KMS-11 (cell line): ENCODE results near the gene HK1.

Source experiments
- H2AFZ ChIP-seq: fragments of 200-600 bp; sonication (generic); 2 replicates; pipeline ENCODE4 v1.6.1; 2016; ENCODE audit warnings: antibody characterized with exemption, mixed run types, low read depth
- H3K27ac ChIP-seq: fragments of 200-600 bp; sonication (generic); 2 replicates; pipeline ENCODE4 v1.6.1; 2016; ENCODE audit warnings: mild to moderate bottlenecking, mixed run types
- H3K27me3 ChIP-seq: fragments of 200-600 bp; sonication (generic); 2 replicates; pipeline ENCODE4 v1.6.1; 2017; ENCODE audit warnings: mild to moderate bottlenecking, low read depth, mixed run types, moderate library complexity; ENCODE audit not compliant: insufficient read depth
- H3K36me3 ChIP-seq: fragments of 200-600 bp; sonication (generic); 2 replicates; pipeline ENCODE4 v1.6.1; 2017; ENCODE audit warnings: mild to moderate bottlenecking, mixed run types; ENCODE audit not compliant: insufficient read depth
- H3K4me1 ChIP-seq: fragments of 200-600 bp; sonication (generic); 2 replicates; pipeline ENCODE4 v1.6.1; 2016; ENCODE audit warnings: mild to moderate bottlenecking, low read depth, mixed run types; ENCODE audit not compliant: poor library complexity, severe bottlenecking
- H3K4me2 ChIP-seq: fragments of 200-600 bp; sonication (generic); 2 replicates; pipeline ENCODE4 v1.7.0; 2016; ENCODE audit warnings: mild to moderate bottlenecking, mixed run types
- H3K4me3 ChIP-seq: fragments of 200-600 bp; sonication (generic); IDR thresholded peaks from 2 replicates; pipeline ENCODE4 v1.6.1; 2017; ENCODE audit warnings: low read depth, low read length, mixed read lengths; ENCODE audit not compliant: insufficient read depth
- H3K79me2 ChIP-seq: fragments of 200-600 bp; sonication (generic); 2 replicates; pipeline ENCODE4 v1.6.1; 2016; ENCODE audit warnings: low read depth, mixed run types; ENCODE audit not compliant: insufficient read depth
- H3K9ac ChIP-seq: fragments of 200-600 bp; sonication (generic); 2 replicates; pipeline ENCODE4 v1.6.1; 2016; ENCODE audit warnings: mild to moderate bottlenecking, mixed run types
- H4K20me1 ChIP-seq: fragments of 200-600 bp; sonication (generic); 2 replicates; pipeline ENCODE4 v1.6.1; 2016; ENCODE audit warnings: mild to moderate bottlenecking, mixed run types; ENCODE audit not compliant: insufficient read depth
- TF ChIP-seq, protein P1 (sequence below): fragments of 200-600 bp; sonication (generic); conservative IDR thresholded peaks from 2 replicates; pipeline ENCODE4 v1.6.1; 2017; ENCODE audit warnings: low read depth, mild to moderate bottlenecking, antibody characterized with exemption, low read length, moderate library complexity, mixed read lengths

The HK1 gene

GRCh38 chr10:69242852-69243212 is 35.5 kb upstream of the HK1 start:
- TF ChIP-seq, protein P1, sequence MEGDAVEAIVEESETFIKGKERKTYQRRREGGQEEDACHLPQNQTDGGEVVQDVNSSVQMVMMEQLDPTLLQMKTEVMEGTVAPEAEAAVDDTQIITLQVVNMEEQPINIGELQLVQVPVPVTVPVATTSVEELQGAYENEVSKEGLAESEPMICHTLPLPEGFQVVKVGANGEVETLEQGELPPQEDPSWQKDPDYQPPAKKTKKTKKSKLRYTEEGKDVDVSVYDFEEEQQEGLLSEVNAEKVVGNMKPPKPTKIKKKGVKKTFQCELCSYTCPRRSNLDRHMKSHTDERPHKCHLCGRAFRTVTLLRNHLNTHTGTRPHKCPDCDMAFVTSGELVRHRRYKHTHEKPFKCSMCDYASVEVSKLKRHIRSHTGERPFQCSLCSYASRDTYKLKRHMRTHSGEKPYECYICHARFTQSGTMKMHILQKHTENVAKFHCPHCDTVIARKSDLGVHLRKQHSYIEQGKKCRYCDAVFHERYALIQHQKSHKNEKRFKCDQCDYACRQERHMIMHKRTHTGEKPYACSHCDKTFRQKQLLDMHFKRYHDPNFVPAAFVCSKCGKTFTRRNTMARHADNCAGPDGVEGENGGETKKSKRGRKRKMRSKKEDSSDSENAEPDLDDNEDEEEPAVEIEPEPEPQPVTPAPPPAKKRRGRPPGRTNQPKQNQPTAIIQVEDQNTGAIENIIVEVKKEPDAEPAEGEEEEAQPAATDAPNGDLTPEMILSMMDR, result no peak
- H3K9ac ChIP-seq, result no peak overlapping the region
- no peak overlapping the region for H3K4me3 ChIP-seq
- H3K27ac ChIP-seq, result no peak overlapping the region
- no peak overlapping the region for H3K4me2 ChIP-seq
- peaks cover 1% of the 10 kb centered on the region for H3K4me1 ChIP-seq
- no peaks in the 10 kb centered on the region for H3K79me2 ChIP-seq
- no peaks in the 10 kb centered on the region for H3K27me3 ChIP-seq
- H4K20me1 ChIP-seq, result no peaks in the 10 kb centered on the region
- H3K36me3 ChIP-seq, result no peaks in the 10 kb centered on the region
- H2AFZ ChIP-seq, result no peak overlapping the region

DNA sequence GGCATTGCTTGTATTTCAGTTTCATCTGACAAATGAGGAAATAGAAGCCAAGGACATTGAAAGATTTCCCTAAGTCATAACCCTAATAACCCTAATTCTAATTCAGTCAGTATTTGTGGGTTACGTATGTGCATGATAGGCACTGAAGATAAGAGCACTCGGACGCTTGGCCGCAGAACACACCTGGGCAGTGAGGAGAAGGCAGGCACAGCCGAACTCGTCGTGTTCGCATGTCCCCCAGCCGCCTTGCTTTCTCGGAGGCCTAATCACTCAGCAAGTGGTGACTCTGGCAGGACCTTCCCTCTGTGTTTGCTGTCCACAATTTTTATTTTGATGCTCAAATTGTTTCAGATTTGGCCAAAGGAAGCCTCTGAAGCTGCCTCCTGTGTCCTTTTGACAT is 34.5 kb upstream of the HK1 start:
- no peak overlapping the region for H3K4me2 ChIP-seq
- no peak overlapping the region for H3K27ac ChIP-seq
- TF ChIP-seq, protein P1, result no peak
- no peaks in the 10 kb centered on the region for H3K79me2 ChIP-seq
- no peaks in the 10 kb centered on the region for H3K36me3 ChIP-seq
- H3K4me3 ChIP-seq, result no peak overlapping the region
- no peak overlapping the region for H2AFZ ChIP-seq
- no peaks in the 10 kb centered on the region for H3K27me3 ChIP-seq
- no peak overlapping the region for H3K9ac ChIP-seq
- H3K4me1 ChIP-seq, result no peaks in the 10 kb centered on the region
- no peaks in the 10 kb centered on the region for H4K20me1 ChIP-seq

- Histone ChIP-seq H2AFZ (no peak overlapping the region), H3K4me1 (no peaks in the 10 kb centered on the region), H3K79me2 (no peaks in the 10 kb centered on the region), H3K27me3 (no peaks in the 10 kb centered on the region), H3K4me2 (no peak overlapping the region), H3K4me3 (no peak overlapping the region), H3K9ac (no peak overlapping the region), H3K27ac (no peak overlapping the region), H4K20me1 (no peaks in the 10 kb centered on the region), H3K36me3 (no peaks in the 10 kb centered on the region)
- TF ChIP-seq, protein P1, result no peak
Measured at GRCh38 chr10:69246036-69246435, 32.3 kb upstream of the HK1 start.

GRCh38 chr10:69246581-69247312 is 31.5 kb upstream of the HK1 start:
- no peaks in the 10 kb centered on the region for H4K20me1 ChIP-seq
- H3K36me3 ChIP-seq, result no peaks in the 10 kb centered on the region
- H3K27me3 ChIP-seq, result no peaks in the 10 kb centered on the region
- no peak overlapping the region for H2AFZ ChIP-seq
- H3K4me1 ChIP-seq, result no peaks in the 10 kb centered on the region
- no peak overlapping the region for H3K27ac ChIP-seq
- H3K4me2 ChIP-seq, result no peak overlapping the region
- H3K9ac ChIP-seq, result no peak overlapping the region
- no peaks in the 10 kb centered on the region for H3K79me2 ChIP-seq
- TF ChIP-seq, protein P1, result no peak
- H3K4me3 ChIP-seq, result no peak overlapping the region
